AML-193 (cell line): ENCODE measurements around the gene TRIM36.
A peak's percentile ranks its signal among the peaks of the same experiment; 100 is the strongest.

ENCODE experiments used
- DNase-seq, 2 experiments: peaks; one replicate each; lab custom pipeline; 2025; lab: John Stamatoyannopoulos, UW

The TRIM36 gene, protein sequence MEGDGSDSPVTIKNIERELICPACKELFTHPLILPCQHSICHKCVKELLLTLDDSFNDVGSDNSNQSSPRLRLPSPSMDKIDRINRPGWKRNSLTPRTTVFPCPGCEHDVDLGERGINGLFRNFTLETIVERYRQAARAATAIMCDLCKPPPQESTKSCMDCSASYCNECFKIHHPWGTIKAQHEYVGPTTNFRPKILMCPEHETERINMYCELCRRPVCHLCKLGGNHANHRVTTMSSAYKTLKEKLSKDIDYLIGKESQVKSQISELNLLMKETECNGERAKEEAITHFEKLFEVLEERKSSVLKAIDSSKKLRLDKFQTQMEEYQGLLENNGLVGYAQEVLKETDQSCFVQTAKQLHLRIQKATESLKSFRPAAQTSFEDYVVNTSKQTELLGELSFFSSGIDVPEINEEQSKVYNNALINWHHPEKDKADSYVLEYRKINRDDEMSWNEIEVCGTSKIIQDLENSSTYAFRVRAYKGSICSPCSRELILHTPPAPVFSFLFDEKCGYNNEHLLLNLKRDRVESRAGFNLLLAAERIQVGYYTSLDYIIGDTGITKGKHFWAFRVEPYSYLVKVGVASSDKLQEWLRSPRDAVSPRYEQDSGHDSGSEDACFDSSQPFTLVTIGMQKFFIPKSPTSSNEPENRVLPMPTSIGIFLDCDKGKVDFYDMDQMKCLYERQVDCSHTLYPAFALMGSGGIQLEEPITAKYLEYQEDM

DNA sequence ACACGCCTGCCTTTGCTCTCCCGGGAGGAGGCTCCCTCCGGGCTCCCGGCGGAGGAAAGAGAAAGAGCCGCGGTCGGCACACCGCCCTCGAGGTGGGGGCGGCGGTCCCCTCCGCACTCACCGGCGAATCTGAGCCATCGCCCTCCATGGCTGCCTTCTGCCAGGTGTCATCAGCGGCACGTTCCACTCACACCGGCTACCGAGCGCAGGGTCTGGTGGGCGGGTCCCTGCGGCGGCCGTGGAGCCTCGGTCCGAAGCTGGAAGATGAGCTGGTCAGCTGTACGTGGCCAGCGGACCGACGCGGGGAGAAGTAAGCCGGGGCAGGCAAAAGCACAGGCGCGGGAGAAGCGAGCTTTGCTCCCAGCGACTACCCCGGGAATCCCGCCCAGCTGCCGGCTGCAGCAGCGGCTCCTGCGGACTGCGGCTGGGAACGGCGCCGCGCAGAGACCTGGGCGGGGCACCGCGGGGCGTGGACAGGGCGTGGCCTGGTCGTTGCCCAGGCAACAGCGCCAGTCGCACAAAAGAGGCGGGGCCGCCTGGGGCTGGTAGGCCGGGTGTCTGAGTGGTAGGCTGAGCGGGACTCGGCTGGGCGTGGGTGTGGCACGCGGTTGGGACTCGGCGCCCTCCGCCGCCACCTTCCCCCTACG, at the start of gene TRIM36:
TRIM36 (minus strand) TSS at position 422 of the 647 bp plus-strand sequence; CDS start at position 148, 274 bp downstream.
- peak; percentile 90 to 92 for DNase-seq

DNA sequence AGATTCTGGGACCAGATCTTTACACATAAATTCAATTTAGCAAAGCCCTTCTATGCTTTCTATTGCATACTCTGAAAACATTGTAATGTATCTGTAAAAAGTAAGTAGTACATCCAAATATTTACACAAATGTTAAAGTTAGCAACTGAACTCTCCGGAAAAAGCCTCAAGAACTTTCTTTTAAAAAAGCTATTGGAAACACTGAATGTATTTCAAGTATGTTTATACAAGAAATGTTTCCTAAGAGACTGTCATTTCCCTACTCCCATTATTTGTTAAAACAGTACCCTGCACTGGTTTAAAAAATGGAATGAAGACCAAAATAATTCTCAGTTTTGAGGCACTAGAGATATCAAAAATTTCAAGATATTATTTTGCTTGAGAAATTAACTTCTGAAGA, 44.8 kb upstream of the TRIM36 start:
- no peak for DNase-seq

DNA sequence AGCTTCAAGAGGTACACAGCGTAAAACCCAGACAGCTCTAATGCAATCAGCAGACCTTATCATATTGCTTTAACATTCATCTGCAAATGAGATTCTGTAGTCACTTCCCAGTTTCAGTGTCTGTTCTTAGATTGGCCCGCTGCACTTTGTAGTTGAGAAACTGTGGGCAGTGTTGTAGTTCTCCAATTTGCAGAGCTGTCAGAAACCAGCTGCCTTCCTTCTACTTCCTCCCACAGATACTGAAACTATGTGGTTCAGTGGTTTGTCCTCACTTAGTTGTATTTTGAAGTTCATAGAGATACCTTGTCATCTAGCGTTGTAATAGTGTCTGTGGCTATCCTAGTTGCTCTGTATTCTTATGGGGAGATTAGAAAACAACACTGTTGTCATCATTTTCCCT, 39.6 kb upstream of the TRIM36 start:
- peak; percentile 96 to 97 for DNase-seq

DNA sequence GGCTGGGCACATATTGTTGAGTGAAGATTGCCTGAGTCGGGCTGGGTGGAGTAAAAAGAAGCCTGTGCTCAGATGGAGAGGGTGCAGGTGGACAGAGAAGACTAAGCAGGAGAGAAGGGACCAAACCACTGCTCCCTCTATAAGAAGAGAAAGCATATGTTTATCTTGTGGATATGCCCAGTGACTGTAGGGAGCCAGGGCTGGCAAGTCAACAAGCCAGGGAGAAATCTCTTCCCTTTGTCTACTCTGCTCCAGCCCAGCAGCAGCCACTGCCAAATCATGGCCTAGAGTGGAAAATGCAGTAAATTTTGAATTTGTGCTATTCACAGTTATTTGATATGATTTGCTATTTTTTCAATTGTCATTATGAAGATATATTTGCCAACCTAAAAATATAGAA, 33.2 kb upstream of the TRIM36 start:
- no peak for DNase-seq

DNA sequence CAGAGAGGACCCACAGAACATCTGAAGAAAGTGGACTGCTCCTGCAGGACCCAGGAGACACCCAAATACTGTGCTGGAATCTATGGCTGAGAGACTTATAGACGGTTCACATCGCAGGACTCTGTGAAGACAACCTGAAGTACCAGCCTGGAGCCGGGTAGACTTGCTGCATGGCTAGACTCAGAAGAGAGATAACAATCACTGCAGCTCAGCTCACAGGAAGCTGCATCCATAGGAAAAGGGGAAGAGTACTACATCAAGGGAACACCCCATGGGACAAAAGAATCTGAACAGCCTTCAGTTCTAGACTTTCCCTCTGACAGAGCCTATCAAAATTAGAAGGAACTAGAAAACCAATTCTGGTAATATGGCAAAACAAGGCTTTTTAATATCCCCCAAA, 26.5 kb upstream of the TRIM36 start:
- DNase-seq = no peak

DNA sequence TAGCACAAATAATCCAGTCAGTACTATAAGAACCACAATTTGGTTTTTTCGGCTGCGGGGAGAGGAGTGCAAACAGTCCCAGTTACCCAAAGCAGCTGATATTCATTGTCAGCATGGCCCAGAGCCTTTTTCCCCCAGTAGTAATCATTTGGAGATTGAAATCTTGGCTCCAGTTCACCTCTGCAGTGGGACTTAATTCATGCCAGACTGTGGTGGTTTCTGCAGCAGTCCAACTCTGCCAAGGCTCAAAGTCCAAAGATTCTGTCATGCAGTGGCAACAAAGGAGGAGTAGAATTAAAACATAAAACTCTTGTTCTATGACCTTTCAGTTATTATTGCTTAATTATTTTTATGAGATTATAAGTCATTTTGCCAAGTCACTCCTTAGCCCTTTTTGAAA, 25.0 kb upstream of the TRIM36 start:
- DNase-seq = no peak

DNA sequence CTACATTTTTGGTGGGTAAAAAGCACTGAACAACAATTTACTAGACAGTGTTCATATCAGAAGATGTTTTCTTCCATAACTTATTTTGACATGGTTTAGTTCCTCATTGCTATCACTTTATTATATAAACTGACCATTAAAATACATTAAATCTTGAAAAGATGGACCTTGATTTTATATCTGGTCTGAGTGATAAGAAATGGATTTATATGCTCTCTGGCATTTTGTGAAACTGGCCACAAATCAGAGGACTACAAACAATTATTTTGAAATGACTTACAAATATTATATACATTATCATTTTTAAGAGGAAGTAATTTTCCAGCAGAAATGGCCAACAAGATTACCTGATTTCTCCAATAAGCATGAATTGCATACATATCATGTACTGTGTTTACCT, 23.6 kb upstream of the TRIM36 start:
- no peak for DNase-seq

DNA sequence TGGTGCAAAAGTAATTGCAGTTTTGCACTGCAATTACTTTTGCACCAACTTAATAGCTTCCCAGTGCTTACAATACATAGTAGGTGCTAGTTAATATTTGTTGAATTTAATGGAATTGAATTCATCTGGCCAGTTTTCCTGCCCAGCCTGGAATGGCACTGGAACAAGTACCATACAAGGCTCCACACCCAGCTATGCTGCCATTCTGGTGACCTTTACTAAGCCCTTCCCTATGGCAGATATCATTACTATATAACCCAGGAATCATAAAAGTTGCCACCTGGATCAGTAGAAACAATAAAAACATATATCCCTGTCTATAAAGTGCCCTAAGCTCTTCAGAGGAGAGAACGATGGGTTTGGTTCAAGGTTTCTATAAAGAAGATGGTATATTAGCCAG, 22.4 kb upstream of the TRIM36 start:
- DNase-seq = no peak

DNA sequence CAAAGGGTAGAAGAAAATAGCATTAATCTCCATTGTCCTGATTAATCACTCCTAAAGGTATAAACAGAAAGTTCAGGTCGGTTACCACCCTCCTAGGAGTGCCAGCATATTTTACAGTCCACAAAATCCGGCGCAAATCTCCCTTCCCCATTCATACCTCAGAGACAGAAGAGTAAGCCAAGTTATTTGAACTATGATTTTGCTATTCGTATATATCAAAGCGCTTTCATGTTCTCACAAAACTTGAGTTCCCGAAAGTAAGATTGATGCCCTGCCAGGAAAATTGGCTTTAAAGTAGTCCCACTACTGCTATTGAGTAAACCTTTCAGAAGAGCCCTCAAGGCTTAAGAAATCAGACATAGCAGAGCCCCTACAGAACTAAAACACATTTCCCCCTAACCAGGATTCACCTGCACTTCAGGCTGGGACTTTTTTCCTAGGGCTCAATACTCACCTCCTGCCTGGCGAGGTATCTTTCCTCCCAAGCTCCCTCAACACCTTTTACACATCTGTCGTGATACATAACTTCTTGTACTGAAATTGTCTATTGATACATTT, 21.8 kb upstream of the TRIM36 start:
- DNase-seq = no peak

DNA sequence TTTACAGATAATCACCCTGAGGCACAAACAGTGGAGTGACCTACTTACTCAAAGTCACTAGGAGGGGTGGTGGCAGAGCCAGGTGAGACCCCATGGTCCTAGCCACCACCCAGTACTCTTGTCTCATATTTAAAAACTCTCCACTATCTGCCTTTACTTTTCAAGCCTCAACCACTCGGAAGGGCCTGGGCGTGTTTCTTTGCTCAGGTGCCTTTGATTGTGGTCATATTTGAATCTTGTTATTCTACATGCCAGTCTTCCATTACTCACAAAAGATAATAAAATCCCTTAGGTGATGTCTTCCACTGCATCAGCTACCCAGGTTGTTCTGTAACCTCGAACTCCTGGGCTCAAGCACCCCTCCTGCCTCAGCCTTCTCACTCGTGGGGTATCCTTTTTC, 20.7 kb upstream of the TRIM36 start:
- no peak for DNase-seq

DNA sequence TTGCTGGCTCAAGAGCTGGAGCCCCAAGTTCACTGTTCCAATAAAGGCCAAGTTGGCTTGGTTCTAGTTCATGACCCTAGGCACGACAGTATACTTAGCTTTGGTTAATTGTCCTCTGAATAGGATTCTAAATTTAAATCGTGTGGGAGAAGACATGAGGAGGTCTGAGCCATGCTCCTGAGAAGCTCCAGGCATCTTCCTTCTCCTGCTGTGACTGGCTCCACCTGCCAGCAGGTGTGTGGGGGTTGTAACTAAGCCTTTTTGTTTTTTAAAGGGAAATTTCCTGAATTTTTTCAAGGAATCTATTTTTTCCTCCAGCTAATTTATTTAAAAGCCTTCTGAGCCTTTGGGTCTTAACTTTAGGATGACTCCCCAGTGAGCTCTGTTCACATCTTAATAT, 20.2 kb upstream of the TRIM36 start:
- no peak for DNase-seq

DNA sequence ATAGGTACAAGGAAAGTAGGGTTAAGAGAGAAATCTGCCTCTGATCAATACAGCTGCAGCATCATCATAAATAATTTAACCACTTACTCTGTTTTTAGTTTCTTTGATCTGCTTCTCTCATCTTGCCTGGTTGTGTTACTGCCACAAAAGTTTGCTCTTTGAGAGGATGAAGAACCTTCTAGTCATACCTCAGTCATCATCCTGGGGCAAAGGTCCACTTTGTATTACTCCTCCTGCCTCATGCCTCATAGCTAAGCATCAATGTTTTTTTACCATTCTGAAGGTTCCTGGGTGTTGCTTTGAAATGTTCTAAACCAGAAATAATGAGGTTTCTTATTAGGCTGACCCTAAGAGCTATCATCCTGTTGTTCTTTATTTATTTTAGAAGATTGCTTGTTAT, 17.1 kb upstream of the TRIM36 start:
- DNase-seq = no peak

DNA sequence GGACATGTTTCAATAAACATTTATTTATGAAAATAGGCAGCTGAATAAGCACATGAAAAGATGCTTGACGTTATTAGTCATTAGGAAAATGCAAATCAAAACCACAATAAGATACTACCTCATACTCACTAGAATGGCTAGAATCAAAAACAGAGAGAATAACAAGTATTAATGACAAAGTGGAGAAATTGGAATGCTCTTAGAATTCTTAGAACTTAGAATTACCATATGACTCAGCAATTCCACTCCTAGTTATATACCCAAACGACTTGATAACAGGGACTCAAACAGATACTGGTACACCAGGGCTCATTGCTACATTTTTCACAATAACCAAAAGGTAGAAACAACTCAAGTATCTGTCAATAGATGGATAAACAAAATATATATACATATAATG, 15.1 kb upstream of the TRIM36 start:
- no peak for DNase-seq

DNA sequence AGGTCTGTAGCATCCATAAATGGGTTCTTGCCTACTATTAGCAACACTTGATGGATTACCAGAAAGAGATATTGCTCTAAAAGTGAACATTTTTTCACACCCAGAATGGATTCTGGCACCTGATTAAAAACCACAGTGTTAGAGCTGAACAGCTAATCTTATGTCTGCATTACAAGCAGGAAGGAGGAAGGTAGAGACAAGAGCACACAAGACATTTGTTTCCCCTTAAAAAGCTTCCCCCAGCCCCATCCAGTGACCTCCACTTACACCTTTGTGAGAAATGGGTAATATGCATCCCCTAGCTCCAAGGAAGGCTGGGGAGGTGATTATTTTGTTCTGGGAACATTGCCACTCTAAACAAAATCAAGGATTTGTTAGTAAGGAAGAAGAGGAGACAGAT, 12.0 kb upstream of the TRIM36 start:
- DNase-seq = no peak

DNA sequence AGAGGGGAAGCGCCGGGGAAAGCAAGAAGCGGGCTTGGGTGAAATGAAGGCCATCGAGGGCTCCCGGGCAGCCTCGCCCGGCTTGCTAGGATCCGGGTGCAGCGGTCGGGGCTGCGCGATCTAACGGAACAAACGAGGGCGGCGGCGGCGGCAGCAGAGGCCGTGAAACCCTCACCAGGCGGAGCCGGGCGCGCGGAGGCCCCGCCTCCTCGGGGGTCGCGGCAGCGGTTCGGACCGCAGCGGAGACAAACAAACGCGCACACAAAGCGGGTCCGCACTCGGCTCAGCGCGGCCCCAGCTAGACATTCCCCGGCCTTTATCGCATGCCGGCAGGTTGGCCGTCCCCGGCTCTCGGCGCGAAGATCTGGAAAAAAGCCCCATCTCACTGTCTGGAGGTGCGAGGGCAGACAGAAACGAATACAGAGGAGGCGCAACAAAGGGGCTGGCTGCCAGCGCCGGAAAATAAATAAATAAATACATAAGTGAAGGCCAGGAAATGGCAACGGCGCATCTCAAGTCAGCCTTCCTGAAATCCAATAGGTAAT, 10.5 kb upstream of the TRIM36 start:
- no peak for DNase-seq

DNA sequence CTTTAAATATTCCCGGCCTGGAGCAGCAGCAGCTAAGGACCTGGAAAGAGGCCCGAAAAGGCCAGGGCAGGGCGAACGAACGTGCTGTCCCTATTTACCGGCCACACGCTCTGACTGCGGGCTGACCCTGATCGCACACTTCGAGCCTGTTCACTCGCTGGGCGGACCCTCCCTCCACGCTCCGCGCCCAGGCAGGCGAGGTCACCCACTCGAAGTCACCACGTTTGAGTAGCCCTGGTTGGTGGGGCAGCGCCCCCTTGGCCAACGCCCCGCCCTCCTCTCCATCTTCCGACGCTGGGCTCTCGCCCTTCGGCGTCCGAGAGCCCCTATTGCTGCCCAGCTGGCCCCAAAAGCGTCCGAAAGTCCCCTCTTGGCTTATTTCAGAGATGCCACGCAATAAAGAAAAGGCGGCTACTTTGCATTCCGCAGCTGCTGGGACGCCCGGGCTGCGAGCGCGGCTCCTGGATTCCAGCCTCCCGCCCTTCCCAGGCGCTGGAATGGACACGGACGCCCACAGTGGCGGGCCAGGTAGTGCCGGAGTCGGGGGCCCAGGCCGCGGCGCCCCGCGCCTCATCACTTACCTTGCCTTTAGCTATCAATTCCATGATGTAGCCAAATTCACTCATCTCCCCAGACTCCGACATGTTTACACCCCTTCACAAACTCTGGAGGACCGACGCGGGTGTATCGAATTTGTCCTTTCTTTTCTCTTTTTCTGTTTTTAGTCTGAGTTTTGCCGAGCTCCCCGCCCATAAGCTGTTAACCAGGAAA, 9.9 kb upstream of the TRIM36 start:
- DNase-seq = no peak

DNA sequence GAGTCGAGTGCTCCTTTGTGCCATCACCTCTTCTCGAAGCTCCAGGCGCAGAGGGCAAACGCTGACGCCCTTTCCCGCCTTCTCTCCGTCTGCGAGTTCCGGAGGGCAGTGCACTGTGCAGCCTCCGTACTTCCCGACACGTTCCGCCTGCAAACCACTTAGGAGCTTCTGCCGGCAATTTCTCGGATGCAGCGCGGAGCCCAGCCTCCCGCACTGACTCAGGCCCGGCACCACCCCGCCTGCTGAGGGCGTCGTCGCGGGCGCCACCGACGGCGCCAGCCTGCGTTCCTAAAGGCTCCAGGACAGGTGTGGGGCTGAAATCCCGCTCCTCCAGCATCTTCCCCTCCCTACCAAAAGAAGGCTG, 9.3 kb upstream of the TRIM36 start:
- DNase-seq = no peak

DNA sequence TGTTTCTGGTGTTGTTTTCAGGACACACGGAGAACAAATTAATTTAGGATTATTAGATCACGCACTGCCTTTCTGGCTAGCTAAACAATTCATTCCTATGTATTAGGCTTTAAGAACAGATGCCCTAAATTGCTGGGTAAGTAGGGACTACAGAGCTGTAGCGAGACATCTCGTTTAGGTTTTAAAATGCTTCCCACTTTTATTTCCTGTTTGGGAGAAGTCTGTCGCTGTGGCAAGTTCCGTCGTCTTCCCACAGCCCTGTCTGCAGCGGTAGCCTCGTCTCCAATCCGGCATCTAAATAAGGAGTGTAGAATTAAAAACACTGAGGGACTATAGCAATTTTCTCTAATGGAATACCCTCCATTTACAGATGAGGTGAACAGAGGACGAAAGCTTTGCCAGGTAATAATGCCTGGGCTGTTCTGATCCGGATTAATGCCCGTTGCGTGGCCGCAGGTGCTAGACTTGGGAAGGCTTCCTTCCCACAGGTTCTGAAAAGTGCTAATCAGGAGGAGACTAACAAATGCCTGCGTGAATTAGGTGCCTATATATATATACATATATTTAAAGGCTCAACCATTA, 1.3 kb upstream of the TRIM36 start:
- peak; percentile 26 to 59 for DNase-seq

DNA sequence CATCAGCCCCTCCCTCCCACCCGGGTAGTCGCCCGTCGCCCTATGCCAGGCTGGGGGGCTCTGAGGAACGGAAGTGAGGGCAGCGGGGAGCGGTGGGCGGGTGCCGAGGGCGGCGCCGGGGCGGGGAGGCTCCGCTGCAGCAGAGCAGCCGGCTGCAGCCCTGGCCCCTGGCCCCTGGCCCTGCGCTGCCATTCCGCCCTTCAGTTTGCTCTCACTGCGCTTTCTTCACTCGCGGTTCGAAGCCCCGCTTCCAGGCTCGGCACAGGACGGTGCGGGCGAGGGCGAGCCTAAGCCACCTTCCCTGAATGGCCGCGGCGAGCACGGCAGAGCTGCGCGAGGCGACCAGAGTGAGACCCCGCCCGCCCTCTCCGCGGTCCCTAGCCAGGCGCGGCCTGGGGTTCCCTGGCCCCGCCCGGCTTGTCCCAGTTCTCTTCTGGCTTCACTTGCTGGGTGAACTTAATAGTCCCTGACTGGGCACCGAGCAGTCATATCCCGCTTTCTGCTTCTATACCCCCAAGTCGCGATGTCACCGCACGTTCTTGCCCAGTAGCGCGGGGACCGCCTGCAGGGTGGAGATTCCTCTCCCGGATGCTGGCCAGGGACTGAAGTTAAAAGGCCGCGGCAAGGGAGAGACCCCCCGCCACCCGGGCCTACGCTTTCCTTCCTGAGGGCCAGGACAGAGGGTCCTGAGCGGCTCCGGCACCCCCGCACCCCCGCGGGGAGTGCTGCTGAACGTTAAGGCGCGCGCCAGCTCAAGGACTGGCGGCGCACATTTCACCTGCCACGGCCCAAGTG, 623 bp upstream of the TRIM36 start:
- peak in 1 of 2 experiments; percentile 39 for DNase-seq

DNA sequence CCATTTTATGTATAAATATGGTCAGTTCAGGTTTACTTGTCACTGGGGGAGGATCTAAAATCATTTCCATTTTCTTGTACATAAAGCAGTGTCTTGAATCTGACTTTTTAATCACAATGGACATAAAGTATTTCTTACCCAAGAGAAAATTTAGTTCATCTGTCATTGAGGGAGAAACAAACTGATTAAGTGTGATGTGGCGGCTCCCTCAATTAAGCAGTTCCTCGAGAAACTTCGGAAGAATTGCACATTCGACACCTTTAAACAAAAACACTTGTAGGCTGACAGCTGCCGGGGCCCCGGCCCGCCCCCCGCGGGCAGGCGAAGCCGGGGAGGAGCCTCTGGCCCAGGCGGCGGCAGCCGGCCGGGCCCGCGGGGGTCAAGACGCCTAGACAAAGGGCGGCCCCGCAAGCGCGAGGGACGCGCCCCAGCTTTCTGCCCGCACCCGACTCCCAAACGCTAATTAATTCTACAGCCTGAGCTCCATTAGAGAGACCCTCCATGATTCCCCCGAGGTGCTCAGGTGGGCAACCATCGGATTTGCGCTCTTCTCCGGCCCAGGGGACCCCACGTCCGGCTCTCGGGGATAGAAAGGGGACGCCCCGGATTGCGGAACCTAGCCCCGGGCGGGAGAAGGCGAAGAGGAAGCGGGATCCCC, 750 bp downstream of the TRIM36 start:
- DNase-seq = peak; percentile 23 to 28
